GM18499 (cell line): ENCODE results near the gene UCK1.

Experiments used
- ATAC-seq: cut with Tn5 transposase; IDR thresholded peaks from one replicate; pipeline ENCODE4 v1.9.1; 2021; ENCODE audit warnings: moderate number of reproducible peaks; ENCODE audit not compliant: insufficient read depth, unreplicated experiment

The UCK1 gene

DNA sequence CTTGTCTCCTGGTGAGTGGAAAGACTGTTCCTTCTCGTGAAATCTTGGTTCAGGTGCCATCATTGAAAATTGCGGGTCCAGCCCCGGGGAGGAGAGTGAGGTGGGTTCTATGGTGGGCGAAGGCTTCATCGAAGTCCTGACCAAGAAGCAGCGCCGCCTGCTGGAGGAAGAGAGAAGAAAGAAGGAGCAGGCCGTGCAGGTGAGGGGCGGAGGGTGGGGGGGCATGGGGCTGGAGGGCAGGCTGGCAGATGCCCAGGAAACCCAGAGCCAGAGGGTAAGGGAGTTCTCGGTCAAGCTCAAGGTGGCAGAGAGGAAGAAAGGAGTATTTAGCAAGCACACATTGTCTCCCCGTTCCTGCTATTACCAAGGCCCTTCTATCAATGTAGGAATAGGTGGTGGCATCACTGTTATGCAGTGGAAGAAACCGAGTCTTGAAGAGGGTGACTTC, 52.6 kb downstream of the UCK1 start:
- ATAC-seq: no peak

DNA sequence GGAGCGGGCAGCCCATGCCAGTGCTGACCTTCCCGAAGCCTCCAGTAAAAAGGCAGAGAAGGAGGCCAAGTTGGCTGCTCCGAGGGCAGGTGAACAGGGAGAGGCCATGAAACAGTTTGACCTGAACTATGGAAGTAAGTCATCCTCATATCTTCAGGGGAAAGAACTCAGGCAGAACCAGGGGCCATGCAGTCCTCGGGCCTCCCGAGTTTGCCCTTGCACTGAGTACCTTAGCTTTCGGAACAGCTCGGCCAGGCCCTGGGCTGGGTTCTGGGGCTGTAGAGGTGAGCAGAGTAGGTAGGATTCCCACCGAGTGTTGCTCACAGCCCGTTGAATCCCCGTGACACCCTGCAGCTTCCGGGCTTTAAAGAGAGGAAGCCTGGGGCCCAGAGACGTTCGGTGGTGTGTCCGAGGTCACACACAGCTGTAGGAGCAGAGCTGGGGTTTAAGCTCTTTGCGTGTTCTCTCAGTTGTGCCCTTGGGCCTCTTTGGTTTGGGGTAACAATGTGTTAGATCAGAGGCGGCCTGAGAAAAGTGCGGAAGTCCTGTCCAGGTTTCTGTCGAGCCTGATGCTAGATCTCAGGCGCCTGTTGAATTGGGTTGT, 53.1 kb downstream of the UCK1 start:
- ATAC-seq: no peak

DNA sequence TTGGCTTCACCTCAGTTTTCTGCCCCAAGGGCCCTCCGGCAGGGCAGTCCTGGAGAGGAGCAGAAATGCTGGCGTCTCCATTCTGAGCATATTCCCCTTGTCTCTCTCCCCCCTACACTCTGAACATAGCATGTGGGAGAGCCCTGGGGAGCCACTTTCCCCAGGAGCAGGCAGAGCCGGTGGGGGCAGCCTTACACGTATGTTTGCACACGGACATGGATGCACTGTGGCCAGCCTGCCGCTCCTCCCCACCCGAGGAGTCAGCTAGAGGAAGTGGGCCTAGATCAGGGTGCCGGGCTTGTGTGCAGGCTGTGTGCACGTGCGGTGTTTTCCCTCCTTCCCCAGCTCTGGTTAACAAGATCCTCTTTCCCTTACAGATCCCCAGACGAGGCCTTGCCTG, 53.7 kb downstream of the UCK1 start:
- ATAC-seq: no peak

DNA sequence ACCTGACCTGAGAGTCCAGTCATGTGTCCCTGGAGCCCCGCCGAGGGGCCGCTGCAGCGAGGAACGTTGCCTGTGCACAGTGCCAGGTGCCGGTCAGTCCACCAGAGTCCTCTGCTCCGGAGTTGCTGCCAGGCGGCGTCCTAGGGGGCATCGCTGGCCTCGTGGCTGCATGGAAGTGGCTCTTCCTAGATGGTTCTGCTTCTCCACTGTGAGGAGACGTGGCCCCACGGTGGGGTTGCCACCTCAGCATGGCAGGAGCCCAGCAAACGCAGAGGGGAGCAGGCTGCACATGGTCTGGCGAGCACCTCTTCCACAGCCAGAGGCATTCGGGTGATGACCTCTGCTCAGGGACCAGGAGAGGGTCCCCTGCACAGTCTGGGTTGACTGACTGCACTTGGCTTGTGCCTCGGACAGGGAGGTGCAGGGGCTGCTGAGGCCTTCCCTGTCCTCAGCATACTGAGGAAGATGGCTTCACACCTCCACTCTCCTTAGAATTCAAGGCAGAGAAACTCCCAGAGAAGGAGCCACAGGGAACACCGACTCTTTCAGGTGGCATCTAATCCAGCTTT, 54.2 kb downstream of the UCK1 start:
- no peak for ATAC-seq

DNA sequence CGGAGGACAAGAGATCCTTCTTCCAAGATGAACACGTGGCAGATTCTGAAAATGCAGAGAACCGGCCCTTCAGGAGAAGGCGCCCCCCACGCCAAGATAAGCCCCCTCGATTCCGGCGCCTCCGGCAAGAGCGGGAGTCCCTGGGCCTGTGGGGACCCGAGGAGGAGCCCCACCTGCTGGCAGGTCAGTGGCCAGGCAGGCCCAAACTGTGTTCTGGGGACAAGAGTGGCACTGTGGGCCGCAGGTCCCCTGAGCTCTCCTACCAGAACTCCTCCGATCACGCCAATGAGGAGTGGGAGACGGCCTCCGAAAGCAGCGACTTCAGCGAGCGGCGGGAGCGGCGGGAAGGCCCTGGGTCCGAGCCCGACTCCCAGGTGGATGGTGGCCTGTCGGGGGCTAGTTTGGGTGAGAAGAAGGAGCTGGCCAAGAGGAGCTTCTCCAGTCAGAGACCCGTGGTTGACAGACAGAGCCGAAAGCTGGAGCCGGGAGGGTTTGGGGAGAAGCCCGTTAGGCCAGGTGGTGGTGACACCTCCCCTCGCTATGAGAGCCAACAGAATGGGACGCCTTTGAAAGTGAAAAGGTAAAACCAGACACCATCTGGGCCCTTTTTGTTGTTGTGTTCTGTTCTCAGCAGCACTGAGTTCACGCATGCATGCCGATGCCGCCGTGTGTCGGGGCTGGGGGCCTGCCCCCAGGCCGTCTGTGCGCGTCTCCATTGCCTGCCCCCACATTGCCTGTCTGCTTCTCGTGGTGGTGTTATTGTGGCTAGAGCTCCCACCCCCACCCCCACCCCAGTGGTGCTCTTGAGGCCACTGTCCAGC, 54.9 kb downstream of the UCK1 start:
- ATAC-seq: no peak

DNA sequence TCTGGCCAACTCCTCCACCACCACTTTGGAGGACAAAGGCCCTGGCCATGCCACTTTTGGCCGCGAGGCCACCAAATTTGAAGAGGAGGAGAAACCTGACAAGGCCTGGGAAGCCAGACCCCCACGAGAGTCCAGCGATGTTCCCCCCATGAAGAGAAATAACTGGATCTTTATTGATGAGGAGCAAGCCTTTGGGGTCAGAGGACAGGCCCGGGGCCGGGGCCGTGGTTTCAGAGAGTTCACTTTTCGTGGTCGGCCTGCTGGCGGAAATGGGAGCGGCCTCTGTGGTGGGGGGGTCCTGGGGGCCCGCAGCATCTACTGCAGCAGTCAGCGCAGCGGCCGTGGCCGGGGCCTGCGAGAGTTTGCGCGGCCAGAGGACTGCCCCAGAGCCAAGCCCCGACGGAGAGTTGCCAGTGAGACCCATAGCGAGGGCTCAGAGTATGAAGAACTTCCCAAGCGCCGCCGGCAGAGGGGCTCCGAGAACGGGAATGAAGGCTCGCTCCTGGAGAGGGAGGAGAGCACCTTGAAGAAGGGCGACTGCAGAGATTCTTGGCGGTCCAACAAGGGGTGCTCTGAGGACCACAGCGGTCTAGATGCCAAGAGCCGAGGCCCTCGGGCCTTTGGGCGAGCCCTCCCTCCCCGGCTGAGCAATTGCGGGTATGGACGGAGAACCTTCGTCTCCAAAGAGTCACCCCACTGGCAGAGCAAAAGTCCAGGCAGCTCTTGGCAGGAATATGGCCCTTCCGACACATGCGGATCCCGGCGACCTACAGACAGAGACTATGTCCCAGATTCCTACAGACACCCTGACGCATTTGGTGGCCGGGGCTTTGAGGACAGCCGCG, 55.7 kb downstream of the UCK1 start:
- no peak for ATAC-seq

DNA sequence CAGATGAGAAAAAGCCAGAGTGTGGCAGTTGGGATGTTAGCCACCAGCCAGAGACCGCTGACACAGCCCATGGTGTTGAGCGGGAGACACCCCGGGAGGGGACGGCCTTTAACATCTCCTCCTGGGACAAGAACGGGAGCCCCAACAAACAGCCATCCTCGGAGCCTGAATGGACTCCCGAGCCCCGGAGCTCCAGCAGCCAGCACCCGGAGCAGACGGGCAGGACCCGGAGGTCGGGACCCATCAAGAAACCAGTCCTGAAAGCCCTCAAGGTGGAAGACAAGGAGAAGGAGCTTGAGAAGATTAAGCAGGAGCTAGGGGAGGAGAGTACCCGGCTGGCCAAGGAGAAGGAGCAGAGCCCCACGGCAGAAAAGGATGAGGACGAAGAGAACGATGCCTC, 56.4 kb downstream of the UCK1 start:
- ATAC-seq: no peak

DNA sequence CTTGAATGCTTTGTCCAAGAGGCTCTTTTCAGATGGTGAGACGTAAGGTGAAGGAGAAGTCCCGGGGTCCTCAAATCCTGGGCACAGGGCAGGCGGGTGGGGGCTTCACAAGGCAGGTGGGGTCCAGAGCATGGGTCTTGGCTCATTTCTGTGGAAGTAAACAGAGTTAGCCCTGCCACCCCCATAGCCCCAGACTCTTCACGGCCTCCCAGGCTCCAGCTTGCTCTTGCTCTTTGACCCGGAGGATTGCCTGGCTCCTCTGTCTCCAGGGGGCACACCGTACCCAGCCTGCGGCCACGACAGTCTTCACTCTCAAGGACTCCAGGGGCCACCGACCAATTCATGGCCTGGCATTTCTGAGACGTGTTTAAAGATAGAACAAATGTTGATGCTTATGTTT, 57.2 kb downstream of the UCK1 start:
- ATAC-seq: no peak
